Measurements from ENCODE around the gene APBB1. TPM values are rescaled to one million over a fixed set of nuclear protein-coding genes. Genes with fewer than 3 reads are reported as not detected.

The APBB1 gene
- total RNA-seq, 1 experiment from 2014 or later: 34.8 TPM

DNA sequence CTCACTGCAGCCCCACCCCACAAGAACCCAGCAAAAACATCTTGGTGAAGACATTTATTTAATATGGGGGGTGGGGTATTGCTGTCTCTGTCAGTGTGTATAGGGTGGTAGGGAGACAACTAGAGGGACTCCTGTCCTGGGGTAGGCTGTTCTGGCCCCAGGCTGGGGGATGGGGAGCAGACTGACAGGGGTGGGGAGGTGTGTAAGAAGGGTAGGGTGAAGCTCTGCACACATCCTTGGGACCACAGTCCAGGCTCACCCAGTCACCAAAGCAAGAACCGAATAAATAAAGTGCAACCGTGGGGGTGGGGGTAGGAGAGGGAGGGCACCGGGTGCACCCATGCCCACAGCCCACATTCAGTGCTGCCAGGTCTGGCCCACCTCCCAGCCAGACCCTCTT lies 29.7 kb upstream of the APBB1 start:
- Histone ChIP-seq H3K9me3 (ENCODE audit: control insufficient read depth, low read depth, low read length) (no peaks in the 10 kb centered on the region), H3K27ac (ENCODE audit: insufficient read length, low read depth, low read length) (no peak overlapping the region), H3K4me1 (ENCODE audit: insufficient read depth, low read length) (no peaks in the 10 kb centered on the region), H2AK5ac (ENCODE audit: insufficient read length, low read length) (no peak overlapping the region), H4K91ac (ENCODE audit: insufficient read length, low read depth, low read length) (no peak overlapping the region), H3K4me2 (ENCODE audit: insufficient read depth, insufficient read length, low read length) (no peak overlapping the region), H2BK120ac (ENCODE audit: low read depth, low read length, poor library complexity, severe bottlenecking) (no peak overlapping the region), H3K56ac (ENCODE audit: insufficient read length, low read depth, low read length) (no peak overlapping the region), H2AFZ (ENCODE audit: low read length) (no peak overlapping the region), H4K5ac (ENCODE audit: insufficient read length, low read depth, low read length) (no peak overlapping the region), H3K4ac (ENCODE audit: low read depth, low read length) (no peak overlapping the region), H3T11ph (ENCODE audit: low read length) (no peak overlapping the region), H3K23ac (ENCODE audit: insufficient read length, low read depth, low read length) (no peak overlapping the region), H2BK20ac (ENCODE audit: low read depth, low read length, poor library complexity, severe bottlenecking) (no peak overlapping the region), H4K20me1 (ENCODE audit: control insufficient read depth, insufficient read depth, insufficient read length) (no peaks in the 10 kb centered on the region), H3K9ac (ENCODE audit: extremely low read depth, insufficient read length, low read length) (no peak overlapping the region), H3K79me1 (ENCODE audit: insufficient read depth, low read depth, low read length, poor library complexity, severe bottlenecking) (no peaks in the 10 kb centered on the region), H2BK12ac (ENCODE audit: insufficient read length, low read depth, low read length) (no peak overlapping the region), H3K18ac (ENCODE audit: insufficient read length, low read depth, low read length) (no peak overlapping the region), H4K8ac (replicated peaks; ENCODE audit: insufficient read length, low read depth, low read length) (no peak overlapping the region), H2BK5ac (ENCODE audit: insufficient read length, low read length) (no peak overlapping the region), H3K14ac (ENCODE audit: insufficient read depth, low read length) (no peak overlapping the region), H3K23me2 (ENCODE audit: insufficient read length, low read depth, low read length, poor library complexity, severe bottlenecking) (no peaks in the 10 kb centered on the region), H2BK15ac (ENCODE audit: low read depth, low read length) (no peak overlapping the region), H3K27me3 (ENCODE audit: insufficient read depth, low read length) (no peaks in the 10 kb centered on the region), H3K79me2 (ENCODE audit: insufficient read depth, low read length) (no peaks in the 10 kb centered on the region)
- H3K36me3 Mint-ChIP-seq (ENCODE audit: insufficient read depth in 1 of 3, low read depth in 3 of 3): no peaks in the 10 kb centered on the region; a peak in 1 of 7 replicates
- TF ChIP-seq, protein P1, sequence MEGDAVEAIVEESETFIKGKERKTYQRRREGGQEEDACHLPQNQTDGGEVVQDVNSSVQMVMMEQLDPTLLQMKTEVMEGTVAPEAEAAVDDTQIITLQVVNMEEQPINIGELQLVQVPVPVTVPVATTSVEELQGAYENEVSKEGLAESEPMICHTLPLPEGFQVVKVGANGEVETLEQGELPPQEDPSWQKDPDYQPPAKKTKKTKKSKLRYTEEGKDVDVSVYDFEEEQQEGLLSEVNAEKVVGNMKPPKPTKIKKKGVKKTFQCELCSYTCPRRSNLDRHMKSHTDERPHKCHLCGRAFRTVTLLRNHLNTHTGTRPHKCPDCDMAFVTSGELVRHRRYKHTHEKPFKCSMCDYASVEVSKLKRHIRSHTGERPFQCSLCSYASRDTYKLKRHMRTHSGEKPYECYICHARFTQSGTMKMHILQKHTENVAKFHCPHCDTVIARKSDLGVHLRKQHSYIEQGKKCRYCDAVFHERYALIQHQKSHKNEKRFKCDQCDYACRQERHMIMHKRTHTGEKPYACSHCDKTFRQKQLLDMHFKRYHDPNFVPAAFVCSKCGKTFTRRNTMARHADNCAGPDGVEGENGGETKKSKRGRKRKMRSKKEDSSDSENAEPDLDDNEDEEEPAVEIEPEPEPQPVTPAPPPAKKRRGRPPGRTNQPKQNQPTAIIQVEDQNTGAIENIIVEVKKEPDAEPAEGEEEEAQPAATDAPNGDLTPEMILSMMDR (conservative IDR thresholded peaks at IDR 0.05): no peak
- no peaks in the 10 kb centered on the region for H3K27me3 Mint-ChIP-seq (ENCODE audit: low read depth)
- no peaks in the 10 kb centered on the region for H3K9me3 Mint-ChIP-seq
- H3K4me3 Mint-ChIP-seq: no peak overlapping the region
- H3K27ac Mint-ChIP-seq: no peak overlapping the region
- no peak for DNase-seq
- no peaks in the 10 kb centered on the region for H3K4me1 Mint-ChIP-seq
- WGBS (ENCODE audit: extremely low coverage, insufficient read length, low lambda C conversion rate): no CpG with 5 or more reads among the region's 3 CpGs

Data from H9 (cell line).